ENCODE measurements around the gene ETV5. TPM values are rescaled to one million over a fixed set of nuclear protein-coding genes. Genes with fewer than 3 reads are reported as not detected.

The ETV5 gene
- total RNA-seq, 4 donors from 2014 or later: 19.0 to 31.6 (median 21.3) TPM

- Histone ChIP-seq H3K4me3 (no peak overlapping the region), H3K27ac (no peak overlapping the region), H3K36me3 (no peaks in the 10 kb centered on the region), H3K27me3 (peaks cover 0 to 8% (median 0%) of the 10 kb centered on the region in 3 donors), H3K4me1 (no peaks in the 10 kb centered on the region), H3K9me3 (no peaks in the 10 kb centered on the region)
- DNase-seq (no peak), ATAC-seq (no peak)
- in situ Hi-C loops (cut with MboI; ENCODE audit: low sequenced_read_pairs in 4 of 4): loop anchor here in 1 of 4 donors (25.0 kb wide), 1 partner anchor 441 kb away; the partner anchor contains the start of genes DNAJB11 and TBCCD1
- intact Hi-C loops (cut with DNase I; ENCODE audit: low total_unique reads): no loop called here
- TF ChIP-seq POLR2A (IDR thresholded peaks at IDR 0.05): no peak
- TF ChIP-seq, protein P1, sequence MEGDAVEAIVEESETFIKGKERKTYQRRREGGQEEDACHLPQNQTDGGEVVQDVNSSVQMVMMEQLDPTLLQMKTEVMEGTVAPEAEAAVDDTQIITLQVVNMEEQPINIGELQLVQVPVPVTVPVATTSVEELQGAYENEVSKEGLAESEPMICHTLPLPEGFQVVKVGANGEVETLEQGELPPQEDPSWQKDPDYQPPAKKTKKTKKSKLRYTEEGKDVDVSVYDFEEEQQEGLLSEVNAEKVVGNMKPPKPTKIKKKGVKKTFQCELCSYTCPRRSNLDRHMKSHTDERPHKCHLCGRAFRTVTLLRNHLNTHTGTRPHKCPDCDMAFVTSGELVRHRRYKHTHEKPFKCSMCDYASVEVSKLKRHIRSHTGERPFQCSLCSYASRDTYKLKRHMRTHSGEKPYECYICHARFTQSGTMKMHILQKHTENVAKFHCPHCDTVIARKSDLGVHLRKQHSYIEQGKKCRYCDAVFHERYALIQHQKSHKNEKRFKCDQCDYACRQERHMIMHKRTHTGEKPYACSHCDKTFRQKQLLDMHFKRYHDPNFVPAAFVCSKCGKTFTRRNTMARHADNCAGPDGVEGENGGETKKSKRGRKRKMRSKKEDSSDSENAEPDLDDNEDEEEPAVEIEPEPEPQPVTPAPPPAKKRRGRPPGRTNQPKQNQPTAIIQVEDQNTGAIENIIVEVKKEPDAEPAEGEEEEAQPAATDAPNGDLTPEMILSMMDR (IDR thresholded peaks at IDR 0.05 in 4 of 5, conservative IDR thresholded peaks at IDR 0.05 in 1 of 5): no peak
Measured at GRCh38 chr3:186121278-186121677, 12.4 kb upstream of the ETV5 start.

DNA sequence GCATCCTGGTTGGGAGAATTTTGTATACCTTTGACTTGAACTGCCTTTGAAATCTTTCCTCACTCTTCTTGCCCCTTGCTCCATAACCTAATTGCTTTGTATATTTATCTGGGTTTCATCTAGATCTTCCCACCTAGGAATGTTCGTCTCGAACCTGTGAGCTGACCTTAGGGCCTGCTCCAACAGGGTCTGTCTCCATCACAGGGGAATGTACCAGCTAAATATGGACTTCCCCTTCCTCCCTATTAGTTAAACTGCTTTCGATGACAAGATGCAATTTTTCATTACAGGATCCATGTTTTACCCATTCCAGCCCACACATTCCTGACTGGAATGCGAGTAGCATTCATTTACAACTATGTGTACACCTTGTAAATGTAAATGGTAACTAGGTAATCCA is 10.6 kb upstream of the ETV5 start:
- DNase-seq: no peak
- intact Hi-C loops (cut with DNase I; ENCODE audit: low total_unique reads) (no loop called here), in situ Hi-C loops (cut with MboI; ENCODE audit: low sequenced_read_pairs in 4 of 4) (loop anchor here in 2 of 4 donors (10.0 to 25.0 kb wide), 2 partner anchors 443 to 445 kb away; partner anchors contain the start of genes TBCCD1 (in 2 of the 2) and DNAJB11 (in 1 of the 2))
- no peak for TF ChIP-seq POLR2A (IDR thresholded peaks at IDR 0.05)
- TF ChIP-seq, protein P1 (IDR thresholded peaks at IDR 0.05 in 4 of 5, conservative IDR thresholded peaks at IDR 0.05 in 1 of 5): no peak
- no peak overlapping the region for H3K4me3 ChIP-seq
- H3K36me3 ChIP-seq: no peaks in the 10 kb centered on the region
- ATAC-seq: no peak
- H3K4me1 ChIP-seq: no peaks in the 10 kb centered on the region
- no peak overlapping the region for H3K27ac ChIP-seq
- no peaks in the 10 kb centered on the region for H3K9me3 ChIP-seq
- peaks cover 0 to 8% (median 0%) of the 10 kb centered on the region in 3 donors for H3K27me3 ChIP-seq

DNA sequence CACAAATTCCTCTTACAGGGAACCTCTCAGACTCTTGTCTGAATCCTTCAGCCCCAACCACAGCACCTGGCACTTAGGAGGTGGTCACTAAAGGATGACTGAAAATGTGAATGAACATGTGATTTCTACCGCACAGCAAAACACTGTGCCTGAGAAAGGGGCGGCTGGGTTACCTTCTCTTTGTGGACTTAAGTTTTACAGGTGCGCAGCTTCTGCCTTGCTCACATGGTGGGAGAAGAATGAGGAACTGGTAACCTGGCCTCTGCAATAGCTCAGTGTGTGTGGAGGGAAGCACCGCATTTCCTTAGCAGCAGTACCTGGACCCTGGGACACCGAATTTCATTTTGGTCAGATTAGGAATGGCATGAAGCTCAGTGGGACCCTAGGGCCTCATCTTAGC is 9.8 kb upstream of the ETV5 start:
- no peaks in the 10 kb centered on the region for H3K36me3 ChIP-seq
- no peak for DNase-seq
- no peak for ATAC-seq
- no peaks in the 10 kb centered on the region for H3K9me3 ChIP-seq
- H3K27ac ChIP-seq: no peak overlapping the region
- H3K4me3 ChIP-seq: no peak overlapping the region
- in situ Hi-C loops (cut with MboI; ENCODE audit: low sequenced_read_pairs in 4 of 4) (loop anchor here in 2 of 4 donors (10.0 to 25.0 kb wide), 2 partner anchors 444 to 446 kb away; partner anchors contain the start of genes TBCCD1 (in 2 of the 2) and DNAJB11 (in 1 of the 2)), intact Hi-C loops (cut with DNase I; ENCODE audit: low total_unique reads) (no loop called here)
- peaks cover 0 to 8% (median 0%) of the 10 kb centered on the region in 3 donors for H3K27me3 ChIP-seq
- TF ChIP-seq, protein P1 (IDR thresholded peaks at IDR 0.05 in 4 of 5, conservative IDR thresholded peaks at IDR 0.05 in 1 of 5): no peak
- no peak for TF ChIP-seq POLR2A (IDR thresholded peaks at IDR 0.05)
- no peaks in the 10 kb centered on the region for H3K4me1 ChIP-seq

GRCh38 chr3:186117521-186118134 is 8.7 kb upstream of the ETV5 start:
- H3K4me1 ChIP-seq: no peaks in the 10 kb centered on the region
- intact Hi-C loops (cut with DNase I; ENCODE audit: low total_unique reads): no loop called here
- H3K27ac ChIP-seq: no peak overlapping the region
- H3K4me3 ChIP-seq: no peak overlapping the region
- ATAC-seq (no peak), DNase-seq (no peak)
- peaks cover 0 to 12% (median 0%) of the 10 kb centered on the region in 3 donors for H3K27me3 ChIP-seq
- no peaks in the 10 kb centered on the region for H3K36me3 ChIP-seq
- TF ChIP-seq, protein P1 (IDR thresholded peaks at IDR 0.05 in 4 of 5, conservative IDR thresholded peaks at IDR 0.05 in 1 of 5): no peak
- no peak for TF ChIP-seq POLR2A (IDR thresholded peaks at IDR 0.05)
- H3K9me3 ChIP-seq: no peaks in the 10 kb centered on the region
- in situ Hi-C loops (cut with MboI; ENCODE audit: low sequenced_read_pairs in 4 of 4): loop anchor here in 2 of 4 donors (10.0 to 25.0 kb wide), 2 partner anchors 445 to 447 kb away; partner anchors contain the start of genes TBCCD1 (in 2 of the 2) and DNAJB11 (in 1 of the 2)
